ENCODE measurements around the gene FBXL20. TPM values are rescaled to one million over a fixed set of nuclear protein-coding genes. Genes with fewer than 3 reads are reported as not detected.

FBXL20 gene
- total and polyA plus RNA-seq, 9 of the 15 experiments (the other 6 are each of a cell fraction or from before 2014, with no cell fraction given), result 1.8 to 15.1 (median 5.6) TPM

GRCh38 chr17:39225308-39225958, 176.0 kb downstream of the FBXL20 start, which contains the start of gene STAC2:
STAC2 (minus strand) TSS chr17:39225945; CDS start chr17:39225502, 443 bp downstream.
- no peaks in the 10 kb centered on the region for H4K20me1 ChIP-seq (replicated peaks; ENCODE audit: control insufficient read depth, insufficient read depth, low read length)
- no peaks in the 10 kb centered on the region for H3K36me3 ChIP-seq (ENCODE audit: control insufficient read depth, insufficient read depth, low read length)
- no peaks in the 10 kb centered on the region for H3K9me3 ChIP-seq (replicated peaks; ENCODE audit: control insufficient read depth, insufficient read depth, low read depth, low read length)
- ATAC-seq (peak; percentile 52), DNase-seq (ENCODE audit: extremely low read depth in 1 of 4, low spot score in 3 of 4) (no peak), FAIRE-seq (no peak)
- H3K4me2 ChIP-seq (ENCODE audit: insufficient read depth, low read length), result no peak within 1 kb of the TSS
- H3K27ac ChIP-seq (ENCODE audit: extremely low read depth, low read depth, low read length), result no peak within 1 kb of the TSS
- intact Hi-C loops (cut with micrococcal nuclease) (no loop called here), in situ Hi-C loops (cut with MboI) (no loop called here)
- H3K79me2 ChIP-seq (ENCODE audit: control insufficient read depth, insufficient read depth, low read length), result no peaks in the 10 kb centered on the region
- 8% methylated on average over 5 of the region's 71 CpGs for WGBS (ENCODE audit: insufficient coverage, low coverage, missing lambda C conversion rate)
- ChIA-PET POLR2A (interaction anchor here (1.0 kb wide), 1 partner anchor 26 kb away, joined by 3 read pairs; the partner anchor contains the start of gene RPL19), CTCF (ENCODE audit: low intra/inter-chr PET ratio) (no interaction called here)
- BruUV-seq (replicated peaks), result no TSS peak
- peak; percentile 51 for TF ChIP-seq PCBP1 (IDR thresholded peaks at IDR 0.05; ENCODE audit: low read depth, low read length, poor library complexity, severe bottlenecking)
- no peak for TF ChIP-seq LEF1 (IDR thresholded peaks at IDR 0.05)
- no peak for TF ChIP-seq ZBTB40 (IDR thresholded peaks at IDR 0.05)
- TF ChIP-seq ZBTB40 (CRISPR knock-in tag; IDR thresholded peaks at IDR 0.05), result no peak
- peak; percentile 37; the same call in 1 of the 2 replicates for TF ChIP-seq ZBTB7A (IDR thresholded peaks at IDR 0.05; ENCODE audit: borderline replicate concordance, control insufficient read depth, low read depth, low read length)
- peak; percentile 81 for TF ChIP-seq ZNF263 (CRISPR knock-in tag; IDR thresholded peaks at IDR 0.05; ENCODE audit: borderline replicate concordance)
- 0 out of 2 replicates have a peak, but pooled peaks have one; percentile 28 for TF ChIP-seq SAFB (IDR thresholded peaks at IDR 0.05; ENCODE audit: borderline replicate concordance, low read depth, low read length)
- H3K9me1 ChIP-seq (ENCODE audit: control insufficient read depth, insufficient read depth, low read length), result no peaks in the 10 kb centered on the region
- peaks cover 6 to 35% of the 10 kb centered on the region in 2 experiments; a peak in 4 of 5 replicates for H3K27me3 ChIP-seq (ENCODE audit: control insufficient read depth in 2 of 2, insufficient read depth in 2 of 2, low read length in 2 of 2)
- H3K4me1 ChIP-seq (replicated peaks in 1 of 2; ENCODE audit: control insufficient read depth in 2 of 2, insufficient read depth in 2 of 2, low read length in 2 of 2), result peaks cover 2 to 29% of the 10 kb centered on the region in 2 experiments; a peak in 3 of 5 replicates
- H3K4me3 ChIP-seq, result peak within 1 kb of the TSS; percentile 15; the same call in 1 of the 2 replicates
- no peak within 1 kb of the TSS for H2AFZ ChIP-seq (ENCODE audit: low read depth, low read length)
- H3K9ac ChIP-seq (ENCODE audit: insufficient read depth in 1 of 2, low read depth in 2 of 2, low read length in 2 of 2), result no peak within 1 kb of the TSS
